Nucleus accumbens (tissue), 56 donors: ENCODE data around the gene SPRYD4.

ENCODE experiments used
- DNase-seq, 56 donors: peaks; one replicate each; lab custom pipeline; 2025; lab: John Stamatoyannopoulos, UW

Gene SPRYD4

GRCh38 chr12:56520048-56520447 is 51.7 kb downstream of the SPRYD4 start:
- no peak for DNase-seq

DNA sequence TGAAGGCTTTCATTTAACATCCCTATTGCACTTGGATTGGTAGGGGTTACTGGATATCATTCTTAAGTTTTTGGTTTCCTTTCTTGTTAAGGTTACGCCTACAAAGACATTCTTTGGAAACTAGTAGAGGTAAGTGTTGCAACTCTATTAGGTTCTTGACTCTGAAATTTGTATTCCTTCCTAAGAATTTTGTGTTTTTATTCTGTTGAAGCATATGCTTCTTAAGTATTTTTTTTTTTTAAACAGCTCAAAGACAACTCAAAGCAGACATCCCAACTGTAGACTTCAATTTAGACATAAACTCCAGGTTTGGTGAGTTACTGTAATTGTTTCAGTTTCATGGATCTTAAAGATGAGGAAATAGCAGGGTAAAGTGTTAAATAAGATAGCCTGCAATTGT is 52.1 kb downstream of the SPRYD4 start:
- DNase-seq: no peak

GRCh38 chr12:56521209-56521589 is 52.8 kb downstream of the SPRYD4 start:
- DNase-seq: peak in 1 of 56 donors; percentile 1

DNA sequence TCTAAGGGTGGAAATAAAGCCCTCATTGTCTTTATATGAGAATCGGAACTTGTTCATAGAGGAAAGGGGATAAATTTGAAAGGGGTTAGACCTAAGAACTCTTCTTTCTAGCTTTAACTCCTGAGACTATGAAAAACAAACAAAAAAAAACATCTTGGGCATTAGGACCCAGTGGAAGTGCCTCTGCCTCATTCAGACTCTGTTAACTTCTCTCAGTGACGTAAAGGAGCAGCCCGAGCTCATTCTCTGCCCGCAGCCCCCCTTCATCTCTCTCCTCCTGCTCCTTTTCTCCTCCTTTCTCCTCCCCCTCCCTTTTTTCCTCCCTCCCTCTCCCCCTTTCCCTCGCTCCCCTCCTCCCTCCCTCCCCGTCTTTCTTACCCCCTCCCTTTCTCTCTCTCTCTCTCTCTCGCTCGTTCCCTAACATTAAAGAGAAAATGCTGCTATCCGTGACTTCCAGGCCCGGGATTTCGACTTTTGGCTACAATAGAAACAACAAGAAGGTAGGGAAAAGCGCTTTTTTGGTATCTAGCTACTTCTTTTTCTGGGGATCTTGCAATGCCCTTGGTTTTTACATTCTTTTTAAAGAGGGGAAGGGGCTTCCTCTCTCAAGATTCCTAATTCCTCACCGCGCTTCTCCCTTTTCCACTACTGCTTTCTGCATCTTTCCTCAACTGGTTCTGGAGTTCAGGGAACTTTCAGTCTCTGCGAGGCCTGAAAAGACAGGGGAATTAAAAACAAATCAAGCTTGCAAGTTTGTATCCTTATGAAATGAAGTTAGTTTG is 53.4 kb downstream of the SPRYD4 start, which contains the start of gene RBMS2:
Gene RBMS2 (plus strand): TSS at position 231 of the 782 bp plus-strand sequence. CDS start 204 bp downstream, at position 435.
- DNase-seq: peak in 50 of 56 donors; percentile 10 to 89 (median 56)

- peak in 3 of 56 donors; percentile 0 to 23 (median 1) for DNase-seq
These were observed 54.2 kb downstream of the SPRYD4 start for GRCh38 chr12:56522411-56523193.

- no peak for DNase-seq
These were observed 60.5 kb downstream of the SPRYD4 start for GRCh38 chr12:56528846-56529245.
